ENCODE data around the gene KDM3B. TPM values are rescaled to one million over a fixed set of nuclear protein-coding genes. Genes with fewer than 3 reads are reported as not detected.

KDM3B gene
- total RNA-seq: 55.4 and 57.3 TPM in 2 replicates

GRCh38 chr5:138352071-138352721 lies at the start of gene KDM3B:
Gene KDM3B (plus strand): TSS chr5:138352685. CDS start chr5:138352796, 111 bp downstream.

GRCh38 chr5:138331449-138332368 lies 20.8 kb upstream of the KDM3B start, which contains the start of gene CDC25C:
Gene CDC25C (minus strand): TSS chr5:138331804. CDS start chr5:138331180, 624 bp downstream.

GRCh38 chr5:138337685-138338410 lies 14.6 kb upstream of the KDM3B start, which contains the start of gene FAM53C:
Gene FAM53C (plus strand): TSS chr5:138338266. CDS start chr5:138341336, 3,070 bp downstream.

GRCh38 chr5:138438724-138439476 lies 86.4 kb downstream of the KDM3B start, which contains the start of gene REEP2:
Gene REEP2 (plus strand): TSS chr5:138439057. CDS start chr5:138439209, 152 bp downstream.

GRCh38 chr5:138465261-138466124 lies 113.0 kb downstream of the KDM3B start, which contains the start of gene EGR1:
Gene EGR1 (plus strand): TSS chr5:138465479. CDS start chr5:138465762, 283 bp downstream.

Other genes starting within 250 kb of the KDM3B start
- gene NME5, start 213.3 kb upstream of the KDM3B start, total RNA-seq: 1.2 and 2.3 TPM in 2 replicates
- 21.3 and 28.4 TPM in 2 replicates for gene BRD8, start 174.1 kb upstream of the KDM3B start, total RNA-seq
- gene KIF20A, start 173.6 kb upstream of the KDM3B start, total RNA-seq: 8.3 and 11.8 TPM in 2 replicates
- gene CDC23, start 139.4 kb upstream of the KDM3B start, total RNA-seq: 29.9 and 31.0 TPM in 2 replicates
- not detected in 2 replicates for gene GFRA3, start 78.1 kb upstream of the KDM3B start, total RNA-seq
- 0.98 and 1.4 TPM in 2 replicates for gene CDC25C, start 20.9 kb upstream of the KDM3B start, total RNA-seq
- gene FAM53C, start 14.4 kb upstream of the KDM3B start, total RNA-seq: 31.8 and 32.6 TPM in 2 replicates
- 0.65 and 1.0 TPM in 2 replicates for gene REEP2, start 86.4 kb downstream of the KDM3B start, total RNA-seq
- 2.7 and 3.4 TPM in 2 replicates for gene EGR1, start 112.8 kb downstream of the KDM3B start, total RNA-seq
- gene ETF1, start 190.6 kb downstream of the KDM3B start, total RNA-seq: 81.7 and 103 TPM in 2 replicates
- gene HSPA9, start 222.7 kb downstream of the KDM3B start, total RNA-seq: 180 and 204 TPM in 2 replicates

Data from dermis lymphatic vessel endothelial cell (primary cell).